ENCODE results near the gene ZNF213.

- TF ChIP-seq POLR2A (IDR thresholded peaks at IDR 0.05) (no peak), CTCF (IDR thresholded peaks at IDR 0.05) (no peak)
These were observed 8.9 kb downstream of the ZNF213 start for GRCh38 chr16:3143598-3144320.

All from esophagus squamous epithelium (tissue), 4 donors.